Measurements from ENCODE around the gene UBE2J2. TPM values are rescaled to one million over a fixed set of nuclear protein-coding genes. Genes with fewer than 3 reads are reported as not detected.
A peak's percentile ranks its signal among the peaks of the same experiment; 100 is the strongest.

Gene UBE2J2
- total RNA-seq, 3 donors from 2014 or later (not counting 1 experiment from before 2014, with no cell fraction given), result 66.0 to 84.2 (median 78.1) TPM

DNA sequence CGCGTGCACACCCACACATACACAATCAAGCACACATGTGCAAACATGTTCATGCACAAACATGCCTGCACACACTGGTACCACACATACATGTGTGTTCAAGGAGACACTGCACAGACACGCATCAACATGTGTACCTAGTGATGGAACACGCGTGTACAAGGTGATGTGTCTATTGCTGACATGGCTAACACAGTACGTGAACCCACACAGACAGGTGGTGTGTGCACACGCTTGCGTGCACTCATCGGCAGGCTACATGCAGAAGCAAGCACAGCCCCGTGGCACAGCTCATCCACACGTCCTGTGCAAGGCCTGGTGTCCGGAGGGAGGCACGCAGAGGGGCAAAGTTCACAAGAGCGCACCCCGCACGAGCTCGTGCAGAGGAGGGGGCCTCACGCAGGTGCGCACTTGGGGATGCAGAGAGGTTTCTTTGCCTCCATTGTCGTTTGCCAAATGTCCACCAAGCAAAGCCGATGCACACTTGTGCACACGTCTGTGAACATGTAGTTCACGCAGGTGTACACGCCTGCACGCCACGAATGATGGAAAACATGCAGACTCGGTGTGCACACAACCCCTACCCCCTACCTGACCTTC is 33.1 kb upstream of the UBE2J2 start:
- no peaks in the 10 kb centered on the region for H3K36me3 Mint-ChIP-seq
- H3K4me3 Mint-ChIP-seq, result peak overlapping the region; percentile 86
- Histone ChIP-seq H3K4me1 (ENCODE audit: control insufficient read depth, insufficient read depth, low read length) (peaks cover 47% of the 10 kb centered on the region), H3K4me3 (ENCODE audit: low read length) (peak overlapping the region; percentile 50), H3K9me3 (ENCODE audit: control insufficient read depth, insufficient read depth, low read length) (no peaks in the 10 kb centered on the region), H3K36me3 (ENCODE audit: control insufficient read depth, insufficient read depth, low read length) (peaks cover 8% of the 10 kb centered on the region), H3K27me3 (ENCODE audit: control insufficient read depth, insufficient read depth, low read length) (no peaks in the 10 kb centered on the region), H3K27ac (ENCODE audit: low read length) (no peak overlapping the region)
- no peaks in the 10 kb centered on the region for H3K27me3 Mint-ChIP-seq (ENCODE audit: low read depth in 2 of 2)
- ATAC-seq (no peak), DNase-seq (peak in 1 of 2 donors; percentile 40)
- peak overlapping the region; percentile 66 to 79 for H3K27ac Mint-ChIP-seq
- peaks cover 6 to 26% of the 10 kb centered on the region in 2 donors for H3K4me1 Mint-ChIP-seq
- intact Hi-C loops (cut with micrococcal nuclease), result loop anchor here (5.0 kb wide), 1 partner anchor 34 kb away; the partner anchor contains the start of gene UBE2J2
- TF ChIP-seq, protein P1, sequence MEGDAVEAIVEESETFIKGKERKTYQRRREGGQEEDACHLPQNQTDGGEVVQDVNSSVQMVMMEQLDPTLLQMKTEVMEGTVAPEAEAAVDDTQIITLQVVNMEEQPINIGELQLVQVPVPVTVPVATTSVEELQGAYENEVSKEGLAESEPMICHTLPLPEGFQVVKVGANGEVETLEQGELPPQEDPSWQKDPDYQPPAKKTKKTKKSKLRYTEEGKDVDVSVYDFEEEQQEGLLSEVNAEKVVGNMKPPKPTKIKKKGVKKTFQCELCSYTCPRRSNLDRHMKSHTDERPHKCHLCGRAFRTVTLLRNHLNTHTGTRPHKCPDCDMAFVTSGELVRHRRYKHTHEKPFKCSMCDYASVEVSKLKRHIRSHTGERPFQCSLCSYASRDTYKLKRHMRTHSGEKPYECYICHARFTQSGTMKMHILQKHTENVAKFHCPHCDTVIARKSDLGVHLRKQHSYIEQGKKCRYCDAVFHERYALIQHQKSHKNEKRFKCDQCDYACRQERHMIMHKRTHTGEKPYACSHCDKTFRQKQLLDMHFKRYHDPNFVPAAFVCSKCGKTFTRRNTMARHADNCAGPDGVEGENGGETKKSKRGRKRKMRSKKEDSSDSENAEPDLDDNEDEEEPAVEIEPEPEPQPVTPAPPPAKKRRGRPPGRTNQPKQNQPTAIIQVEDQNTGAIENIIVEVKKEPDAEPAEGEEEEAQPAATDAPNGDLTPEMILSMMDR (IDR thresholded peaks at IDR 0.05), result no peak
- no peaks in the 10 kb centered on the region for H3K9me3 Mint-ChIP-seq
- 68% methylated on average over 27 of the region's 27 CpGs for WGBS (ENCODE audit: insufficient coverage)

DNA sequence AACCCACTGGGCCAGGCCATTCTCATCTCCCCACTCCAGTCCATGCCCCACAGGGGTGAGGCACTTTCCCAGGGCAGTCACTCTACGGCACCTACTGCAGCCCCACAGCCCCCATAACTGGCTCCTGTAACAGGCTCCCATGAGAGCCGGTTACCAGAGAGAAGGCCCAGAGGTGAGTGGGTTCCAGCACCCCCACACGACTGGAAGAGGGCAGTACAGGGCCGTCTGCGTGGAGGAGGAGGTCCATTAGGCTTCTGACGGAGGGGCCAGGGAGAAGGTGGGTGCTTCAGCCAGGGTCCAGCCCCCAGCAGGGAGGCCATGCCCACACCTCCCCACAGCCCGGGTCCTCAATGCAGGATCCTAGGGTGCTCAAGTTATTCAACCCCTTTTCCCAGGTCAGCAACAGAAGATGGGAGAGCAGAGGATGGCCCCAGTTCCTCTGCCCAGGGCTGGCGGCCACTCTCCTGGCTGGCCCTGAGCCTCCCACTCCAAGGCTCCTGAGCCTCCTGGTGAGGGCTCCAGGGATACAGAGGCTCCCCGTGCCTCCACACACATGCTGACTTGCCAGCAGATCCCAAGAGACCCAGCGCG is 32.5 kb upstream of the UBE2J2 start:
- Histone ChIP-seq H3K9me3 (ENCODE audit: control insufficient read depth, insufficient read depth, low read length) (no peaks in the 10 kb centered on the region), H3K27me3 (ENCODE audit: control insufficient read depth, insufficient read depth, low read length) (no peaks in the 10 kb centered on the region), H3K4me1 (ENCODE audit: control insufficient read depth, insufficient read depth, low read length) (peaks cover 47% of the 10 kb centered on the region), H3K4me3 (ENCODE audit: low read length) (no peak overlapping the region), H3K36me3 (ENCODE audit: control insufficient read depth, insufficient read depth, low read length) (peaks cover 5% of the 10 kb centered on the region), H3K27ac (ENCODE audit: low read length) (no peak overlapping the region)
- peak overlapping the region; percentile 66 to 79 for H3K27ac Mint-ChIP-seq
- no peaks in the 10 kb centered on the region for H3K9me3 Mint-ChIP-seq
- H3K36me3 Mint-ChIP-seq, result no peaks in the 10 kb centered on the region
- DNase-seq (peak in 1 of 2 donors; percentile 44), ATAC-seq (no peak)
- H3K4me3 Mint-ChIP-seq, result peak overlapping the region; percentile 86
- H3K4me1 Mint-ChIP-seq, result peaks cover 6 to 26% of the 10 kb centered on the region in 2 donors
- no peaks in the 10 kb centered on the region for H3K27me3 Mint-ChIP-seq (ENCODE audit: low read depth in 2 of 2)
- WGBS (ENCODE audit: insufficient coverage), result 48% methylated on average over 11 of the region's 11 CpGs
- TF ChIP-seq, protein P1 (IDR thresholded peaks at IDR 0.05), result no peak
- intact Hi-C loops (cut with micrococcal nuclease), result loop anchor here (5.0 kb wide), 1 partner anchor 34 kb away; the partner anchor contains the start of gene UBE2J2

DNA sequence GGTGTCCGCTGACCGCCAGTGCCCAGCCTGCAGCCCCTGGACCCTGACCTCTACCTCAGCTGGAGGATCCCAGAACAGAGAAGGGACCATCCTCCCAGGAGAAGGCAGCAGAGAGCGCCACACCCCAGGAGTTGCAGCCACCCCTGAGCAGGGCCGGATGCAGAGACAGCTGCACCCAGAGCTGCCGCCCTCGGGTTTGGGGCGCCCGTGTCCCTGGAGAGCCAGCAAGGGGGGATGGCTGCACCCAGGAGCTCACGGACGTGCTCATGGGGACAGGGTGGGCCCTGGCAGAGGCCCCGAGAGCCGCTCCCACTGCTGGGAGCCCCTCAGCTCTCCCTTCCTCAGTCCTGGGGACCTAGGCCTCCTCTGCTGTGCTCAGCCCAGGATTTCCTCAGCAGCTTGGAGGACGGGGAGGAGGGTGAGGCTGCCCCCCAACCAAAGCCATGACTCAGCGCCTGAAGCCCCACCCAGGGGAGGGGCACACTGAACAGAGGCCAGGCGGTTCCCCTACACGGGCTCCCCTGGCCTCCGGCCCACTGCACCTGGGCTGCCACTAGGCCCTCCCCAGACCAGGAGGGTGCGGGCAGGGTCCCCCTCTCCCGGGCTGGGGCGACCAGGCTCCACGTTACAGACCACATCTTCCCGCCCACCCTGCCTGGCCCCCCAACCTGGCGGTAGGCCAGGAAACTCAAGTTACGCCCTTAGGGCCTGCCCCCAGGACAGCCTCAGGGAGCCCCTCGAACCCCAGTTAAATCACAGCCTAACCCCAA is 31.8 kb upstream of the UBE2J2 start:
- Histone ChIP-seq H3K27me3 (ENCODE audit: control insufficient read depth, insufficient read depth, low read length) (no peaks in the 10 kb centered on the region), H3K27ac (ENCODE audit: low read length) (no peak overlapping the region), H3K36me3 (ENCODE audit: control insufficient read depth, insufficient read depth, low read length) (peaks cover 5% of the 10 kb centered on the region), H3K4me1 (ENCODE audit: control insufficient read depth, insufficient read depth, low read length) (peaks cover 47% of the 10 kb centered on the region), H3K9me3 (ENCODE audit: control insufficient read depth, insufficient read depth, low read length) (no peaks in the 10 kb centered on the region), H3K4me3 (ENCODE audit: low read length) (no peak overlapping the region)
- ATAC-seq (peak in 1 of 3 donors; percentile 21), DNase-seq (peak; percentile 45 to 76)
- no peaks in the 10 kb centered on the region for H3K36me3 Mint-ChIP-seq
- peak overlapping the region; percentile 66 to 79 for H3K27ac Mint-ChIP-seq
- intact Hi-C loops (cut with micrococcal nuclease), result loop anchor here (5.0 kb wide), 1 partner anchor 33 kb away; the partner anchor contains the start of gene UBE2J2
- 25% methylated on average over 25 of the region's 25 CpGs for WGBS (ENCODE audit: insufficient coverage)
- H3K9me3 Mint-ChIP-seq, result no peaks in the 10 kb centered on the region
- peaks cover 6 to 26% of the 10 kb centered on the region in 2 donors for H3K4me1 Mint-ChIP-seq
- H3K27me3 Mint-ChIP-seq (ENCODE audit: low read depth in 2 of 2), result no peaks in the 10 kb centered on the region
- TF ChIP-seq, protein P1 (IDR thresholded peaks at IDR 0.05), result no peak
- H3K4me3 Mint-ChIP-seq, result peak overlapping the region; percentile 86

Measured in natural killer cell (primary cell).